Dermis microvascular lymphatic vessel endothelial cell (primary cell): ENCODE results near the gene ZNF630. TPM values are rescaled to one million over a fixed set of nuclear protein-coding genes. Genes with fewer than 3 reads are reported as not detected.
A peak's percentile ranks its signal among the peaks of the same experiment; 100 is the strongest.
"Not testable (repeated sequence)": the region's sequence is repeated elsewhere in the genome, so short reads cannot be mapped to it uniquely, and the experiment has no call there.

Source experiments
- DNase-seq, 2 donors: peaks; one replicate each; pipeline versions ENCODE4 v3.0.0 to v3.0.0-alpha.2; 2010; ENCODE audit warnings: low read depth in 2 of 2
- total RNA-seq: library from RNA; depleted of rRNA; stranded (reverse); fragments of >200 nt; gene quantifications from 2 replicates; pipeline ENCODE4 v1.2.1, GENCODE V29; 2014

ZNF630 gene
- total RNA-seq, 1 donor from 2014 or later: 1.3 TPM

DNA sequence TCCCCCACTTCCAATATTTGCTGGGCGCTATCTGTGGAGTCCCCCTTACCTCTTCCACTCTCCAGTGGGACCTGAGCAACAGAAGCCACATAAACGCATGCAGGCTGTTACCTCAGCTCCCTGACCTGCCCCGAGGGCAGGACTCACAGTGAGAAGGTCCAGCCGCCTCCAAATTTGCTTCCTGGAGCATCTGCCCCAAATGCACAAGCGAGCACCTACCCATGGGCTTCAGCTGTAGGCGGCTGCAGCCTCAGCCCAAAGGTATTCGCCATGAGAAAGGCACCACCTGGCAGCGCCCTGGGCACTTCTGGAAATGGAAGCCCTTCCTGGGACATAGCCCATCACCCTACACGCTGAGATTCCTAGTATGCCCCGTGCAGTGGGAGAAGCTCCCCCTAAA lies 41.2 kb downstream of the ZNF630 start:
- DNase-seq: no peak

DNA sequence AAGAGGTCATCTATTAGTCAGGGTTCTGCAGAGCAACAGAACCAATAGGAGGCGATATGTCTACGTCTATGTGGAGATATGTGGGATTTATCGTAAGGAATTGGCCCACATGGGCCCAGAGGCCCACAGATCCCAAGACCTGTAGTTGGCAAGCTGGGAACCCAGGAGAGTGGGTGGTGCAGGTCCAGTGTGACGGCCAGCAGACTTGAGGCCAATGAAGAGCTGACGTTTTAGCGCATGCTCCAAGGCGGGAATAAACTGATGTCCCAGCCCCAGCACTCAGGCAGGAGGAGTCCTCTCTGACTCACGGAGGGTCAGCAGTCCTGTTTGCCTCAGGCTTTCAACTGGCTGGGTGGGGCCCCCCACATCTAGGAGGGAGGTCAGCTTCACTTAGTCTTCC lies 43.3 kb downstream of the ZNF630 start:
- DNase-seq: no peak

DNA sequence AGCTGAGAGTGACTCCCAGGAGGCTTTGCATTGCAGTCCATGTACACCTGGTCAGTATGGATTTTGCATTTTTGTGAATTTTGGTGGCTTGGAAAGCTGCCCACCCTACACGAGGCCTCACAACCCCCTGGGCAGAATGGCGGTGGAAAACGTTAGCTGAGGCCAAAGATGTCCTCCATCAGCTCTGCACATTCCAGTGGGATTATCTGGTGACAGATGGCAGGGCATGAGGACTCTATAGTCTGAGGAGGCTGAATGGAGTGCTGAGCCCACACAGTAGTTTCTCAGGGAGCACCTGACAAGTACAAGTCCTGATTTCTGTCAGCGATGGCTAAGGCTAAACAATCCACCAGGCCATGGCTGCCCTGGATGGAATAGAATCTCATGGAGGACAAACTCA lies 43.9 kb downstream of the ZNF630 start:
- DNase-seq: not testable (repeated sequence)

DNA sequence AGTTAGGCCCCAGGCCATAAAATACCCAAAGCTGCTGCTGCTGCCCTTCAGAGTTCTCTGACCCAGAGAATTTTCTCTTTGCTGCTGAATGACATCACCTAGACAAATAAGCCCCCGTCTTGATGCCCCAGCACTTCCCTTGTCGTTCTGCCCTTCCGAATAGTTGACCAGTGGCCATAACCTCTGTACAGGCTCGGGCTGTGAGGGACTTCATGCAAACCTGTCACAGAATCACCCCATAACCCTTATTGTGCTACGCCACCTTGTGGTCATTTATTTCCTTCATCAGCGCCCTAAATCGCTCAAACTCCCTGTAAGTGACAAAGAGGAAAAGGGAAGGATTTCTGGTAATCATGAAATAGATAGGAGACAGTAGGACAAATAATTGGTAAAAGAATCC lies 45.9 kb downstream of the ZNF630 start:
- DNase-seq: peak; percentile 46 to 67

DNA sequence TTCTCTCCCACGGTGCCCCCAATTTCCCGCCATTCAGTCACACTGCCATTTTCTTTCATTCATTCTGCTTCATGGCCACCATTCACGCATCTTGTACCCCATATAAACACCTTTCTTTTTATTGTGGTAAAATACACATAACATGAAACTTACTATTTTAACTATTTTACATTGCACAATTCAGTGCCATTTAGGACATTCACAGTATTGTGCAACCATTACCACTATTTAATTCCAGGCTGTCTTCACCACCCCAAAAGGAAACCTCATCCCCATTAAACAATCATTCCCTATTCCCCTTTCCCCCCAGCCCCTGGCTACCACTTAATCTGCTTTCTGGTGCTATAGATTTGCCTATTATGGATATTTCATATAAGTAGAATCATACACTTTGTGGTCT lies 48.7 kb downstream of the ZNF630 start:
- DNase-seq: no peak

DNA sequence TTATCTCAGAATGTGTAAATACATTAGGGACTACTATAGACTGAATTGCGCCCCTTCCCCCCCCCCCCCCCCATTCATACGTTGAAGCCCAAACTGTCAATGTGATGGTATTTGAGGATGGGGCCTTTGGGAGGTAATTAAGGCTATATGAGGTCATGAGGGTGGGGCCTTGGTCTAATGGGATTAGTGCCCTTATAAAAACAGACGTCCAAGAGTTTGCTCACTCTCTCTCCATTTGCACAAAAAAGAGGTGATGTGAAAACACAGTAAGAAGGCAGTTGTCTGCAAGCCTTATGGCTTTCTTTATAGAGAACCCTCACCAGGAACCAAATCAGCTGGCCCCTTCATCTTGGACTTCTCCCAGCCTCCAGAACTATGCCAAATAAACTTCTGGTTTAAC lies 49.3 kb downstream of the ZNF630 start:
- no peak for DNase-seq

DNA sequence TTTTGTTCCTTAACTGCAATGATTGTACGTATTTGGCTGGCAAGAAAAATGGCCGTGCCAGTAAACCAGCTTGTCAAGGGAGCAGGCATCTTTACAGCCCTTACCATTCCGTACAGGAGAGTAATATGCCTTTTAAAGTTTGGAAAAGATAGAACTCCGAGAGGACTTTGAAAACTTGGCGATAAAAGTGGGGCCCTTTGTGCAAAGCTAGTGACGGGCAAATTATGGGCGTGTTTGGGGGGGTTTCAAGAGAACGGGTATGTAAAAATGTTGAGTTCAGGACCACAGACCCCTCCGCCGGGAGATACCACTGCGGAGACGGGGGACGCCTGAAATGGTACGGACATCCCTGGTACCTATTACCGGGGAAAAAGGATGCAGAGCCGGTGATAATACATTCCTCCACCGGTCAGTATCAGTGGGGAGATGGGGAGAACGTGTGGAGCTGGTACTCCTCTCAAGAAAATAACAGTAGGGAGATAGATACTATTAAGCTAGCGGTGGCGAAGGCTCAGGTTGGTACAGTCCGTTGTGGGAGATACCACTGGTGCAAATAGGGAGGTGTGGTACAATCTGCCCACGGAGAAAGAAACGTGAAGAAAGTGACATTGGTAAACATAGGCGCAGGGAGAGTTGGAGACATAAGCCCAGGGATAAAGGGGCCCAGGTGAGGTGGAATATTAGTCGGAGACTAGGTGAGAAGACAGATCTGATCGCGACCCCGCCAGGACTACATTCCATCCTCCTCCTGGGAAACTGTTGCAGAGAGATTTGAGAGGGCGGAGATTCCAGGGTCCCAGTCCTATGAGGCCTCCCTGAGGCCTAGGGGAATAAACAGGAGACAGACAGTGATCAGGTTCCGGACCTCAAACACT lies 50.2 kb downstream of the ZNF630 start:
- peak; percentile 79 to 83 for DNase-seq

DNA sequence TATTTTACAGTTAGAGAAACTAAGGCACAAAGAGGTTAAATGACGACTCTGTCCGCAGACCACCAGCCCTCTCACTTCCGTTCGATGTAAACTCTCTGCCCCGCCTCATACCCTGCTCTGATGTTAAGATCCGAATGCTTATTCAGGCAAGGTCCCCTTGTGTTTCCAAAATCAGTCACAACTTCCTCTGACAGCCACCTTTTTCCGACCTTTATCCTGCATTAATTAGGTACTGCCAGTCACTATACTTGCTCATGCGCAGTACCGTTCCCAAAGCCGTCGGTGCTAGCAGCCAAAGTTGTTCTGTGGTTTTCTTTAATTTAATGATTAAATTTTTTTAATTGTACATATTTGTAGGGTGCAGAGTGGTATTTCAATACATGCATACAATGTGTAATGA lies 51.0 kb downstream of the ZNF630 start:
- not testable (repeated sequence) for DNase-seq

DNA sequence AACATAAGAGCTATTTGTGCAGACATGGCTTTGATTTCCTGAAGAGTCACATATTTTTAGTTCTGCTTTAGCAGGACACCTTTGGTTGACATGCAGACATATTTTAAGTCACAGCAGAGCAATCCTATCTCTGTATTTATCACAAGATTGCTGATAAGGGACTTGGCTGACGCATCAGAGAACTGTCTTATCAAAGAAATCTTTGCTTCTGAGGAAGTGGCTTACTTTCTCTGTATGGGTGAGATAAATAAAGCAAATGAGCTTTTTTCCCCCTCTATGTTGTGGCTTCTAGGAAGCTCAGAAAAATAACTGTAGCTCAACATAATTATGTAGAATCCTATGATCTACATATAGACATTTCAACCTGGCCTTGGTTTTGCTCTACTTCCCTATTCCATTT lies 51.5 kb downstream of the ZNF630 start:
- not testable (repeated sequence) for DNase-seq

DNA sequence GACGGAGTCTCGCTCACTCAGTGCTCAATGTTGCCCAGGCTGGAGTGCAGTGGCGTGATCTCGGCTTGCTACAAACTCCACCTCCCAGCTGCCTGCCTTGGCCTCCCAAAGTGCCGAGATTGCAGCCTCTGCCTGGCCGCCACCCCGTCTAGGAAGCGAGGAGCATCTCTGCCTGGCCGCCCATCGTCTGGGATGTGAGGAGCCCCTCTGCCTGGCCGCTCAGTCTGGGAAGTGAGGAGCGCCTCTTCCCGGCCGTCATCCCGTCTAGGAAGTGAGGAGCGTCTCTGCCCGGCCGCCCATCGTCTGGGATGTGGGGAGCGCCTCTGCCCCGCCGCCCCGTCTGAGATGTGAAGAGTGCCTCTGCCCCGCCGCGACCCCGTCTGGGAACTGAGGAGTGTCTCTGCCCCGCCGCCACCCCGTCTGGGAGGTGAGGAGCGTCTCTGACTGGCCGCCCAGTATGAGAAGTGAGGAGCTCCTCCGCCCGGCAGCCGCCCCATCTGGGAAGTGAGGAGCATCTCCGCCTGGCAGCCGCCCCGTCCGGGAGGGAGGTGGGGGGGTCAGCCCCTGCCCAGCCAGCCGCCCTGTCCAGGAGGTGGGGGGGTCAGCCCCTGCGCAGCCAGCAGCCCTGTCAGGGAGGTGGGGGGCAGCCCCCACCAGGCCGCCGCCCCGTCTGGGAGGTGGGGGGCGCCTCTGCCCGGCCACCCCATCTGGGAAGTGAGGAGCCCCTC lies 54.7 kb downstream of the ZNF630 start:
- not testable (repeated sequence) for DNase-seq

DNA sequence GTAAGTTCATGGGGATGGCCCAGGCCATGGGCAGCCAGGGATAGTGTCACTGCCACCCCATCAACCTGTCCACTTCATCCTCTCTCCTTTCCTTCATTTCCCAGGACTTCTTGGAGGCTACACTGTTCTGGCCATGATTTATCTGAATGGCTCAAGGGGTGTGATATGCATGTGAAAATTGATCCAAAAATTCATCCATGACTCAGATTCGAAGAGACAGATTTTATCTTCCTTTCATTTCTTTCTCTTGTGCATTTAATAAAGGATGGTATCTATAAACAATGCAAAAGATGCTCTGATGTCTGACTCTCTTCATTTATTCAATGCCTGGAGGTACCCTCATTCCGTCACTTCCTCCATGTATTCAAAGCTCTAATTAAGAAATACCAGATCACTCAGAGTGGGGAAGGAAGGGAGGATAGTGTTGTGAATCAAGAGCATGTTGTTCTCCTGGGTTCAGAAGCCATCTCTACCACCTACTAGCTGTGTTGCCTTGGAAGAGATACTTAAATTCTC lies 61.9 kb downstream of the ZNF630 start:
- DNase-seq: not testable (repeated sequence)

Other genes with a start within 250 kb of the ZNF630 start
- gene ZNF81, start 234.7 kb downstream of the ZNF630 start, total RNA-seq: 3.3 and 4.0 TPM in 2 replicates
- gene ZNF182, start 67.7 kb downstream of the ZNF630 start, total RNA-seq: 1.8 and 2.7 TPM in 2 replicates
- not detected in 2 replicates for gene SPACA5, start 64.7 kb downstream of the ZNF630 start, total RNA-seq
- gene SPACA5B, start 59.0 kb upstream of the ZNF630 start, total RNA-seq: not detected in 2 replicates
- gene SSX5, start 125.2 kb upstream of the ZNF630 start, total RNA-seq: not detected in 2 replicates
- not detected in 2 replicates for gene SSX1, start 183.8 kb upstream of the ZNF630 start, total RNA-seq